ENCODE data around the gene CERCAM. TPM values are rescaled to one million over a fixed set of nuclear protein-coding genes. Genes with fewer than 3 reads are reported as not detected.

Gene CERCAM
- total and polyA plus RNA-seq, 2 of the 13 experiments (the other 11 are each of a cell fraction or from before 2014, with no cell fraction given) = 9.0 to 17.1 TPM

DNA sequence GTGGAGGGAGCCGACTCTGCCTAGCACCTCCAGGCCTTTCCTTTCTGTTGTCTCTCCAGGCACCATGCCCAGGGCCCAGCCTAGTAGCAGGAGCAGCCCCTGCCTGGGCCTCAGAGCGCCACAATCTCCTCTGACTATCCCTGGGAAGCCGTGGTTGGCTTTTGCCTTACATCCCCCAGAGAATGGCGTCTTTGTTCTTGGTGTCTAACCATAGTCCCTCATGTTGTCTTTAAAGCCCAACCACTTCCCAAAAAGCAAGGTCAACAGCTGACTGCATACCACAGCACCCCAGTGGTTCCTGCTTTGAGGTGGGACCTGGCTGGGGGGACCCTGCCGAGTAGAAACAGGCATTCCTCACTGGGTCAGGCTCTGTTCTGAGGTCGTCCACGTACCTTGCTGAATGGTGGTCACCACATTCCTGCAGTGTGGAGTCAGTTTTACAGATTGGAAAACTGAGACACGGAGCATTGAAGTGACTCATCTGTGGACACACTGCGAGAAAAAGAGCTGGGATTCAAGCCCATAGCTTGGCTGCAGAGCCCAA lies 13.7 kb upstream of the CERCAM start (continued):
- TF ChIP-seq, protein P1, sequence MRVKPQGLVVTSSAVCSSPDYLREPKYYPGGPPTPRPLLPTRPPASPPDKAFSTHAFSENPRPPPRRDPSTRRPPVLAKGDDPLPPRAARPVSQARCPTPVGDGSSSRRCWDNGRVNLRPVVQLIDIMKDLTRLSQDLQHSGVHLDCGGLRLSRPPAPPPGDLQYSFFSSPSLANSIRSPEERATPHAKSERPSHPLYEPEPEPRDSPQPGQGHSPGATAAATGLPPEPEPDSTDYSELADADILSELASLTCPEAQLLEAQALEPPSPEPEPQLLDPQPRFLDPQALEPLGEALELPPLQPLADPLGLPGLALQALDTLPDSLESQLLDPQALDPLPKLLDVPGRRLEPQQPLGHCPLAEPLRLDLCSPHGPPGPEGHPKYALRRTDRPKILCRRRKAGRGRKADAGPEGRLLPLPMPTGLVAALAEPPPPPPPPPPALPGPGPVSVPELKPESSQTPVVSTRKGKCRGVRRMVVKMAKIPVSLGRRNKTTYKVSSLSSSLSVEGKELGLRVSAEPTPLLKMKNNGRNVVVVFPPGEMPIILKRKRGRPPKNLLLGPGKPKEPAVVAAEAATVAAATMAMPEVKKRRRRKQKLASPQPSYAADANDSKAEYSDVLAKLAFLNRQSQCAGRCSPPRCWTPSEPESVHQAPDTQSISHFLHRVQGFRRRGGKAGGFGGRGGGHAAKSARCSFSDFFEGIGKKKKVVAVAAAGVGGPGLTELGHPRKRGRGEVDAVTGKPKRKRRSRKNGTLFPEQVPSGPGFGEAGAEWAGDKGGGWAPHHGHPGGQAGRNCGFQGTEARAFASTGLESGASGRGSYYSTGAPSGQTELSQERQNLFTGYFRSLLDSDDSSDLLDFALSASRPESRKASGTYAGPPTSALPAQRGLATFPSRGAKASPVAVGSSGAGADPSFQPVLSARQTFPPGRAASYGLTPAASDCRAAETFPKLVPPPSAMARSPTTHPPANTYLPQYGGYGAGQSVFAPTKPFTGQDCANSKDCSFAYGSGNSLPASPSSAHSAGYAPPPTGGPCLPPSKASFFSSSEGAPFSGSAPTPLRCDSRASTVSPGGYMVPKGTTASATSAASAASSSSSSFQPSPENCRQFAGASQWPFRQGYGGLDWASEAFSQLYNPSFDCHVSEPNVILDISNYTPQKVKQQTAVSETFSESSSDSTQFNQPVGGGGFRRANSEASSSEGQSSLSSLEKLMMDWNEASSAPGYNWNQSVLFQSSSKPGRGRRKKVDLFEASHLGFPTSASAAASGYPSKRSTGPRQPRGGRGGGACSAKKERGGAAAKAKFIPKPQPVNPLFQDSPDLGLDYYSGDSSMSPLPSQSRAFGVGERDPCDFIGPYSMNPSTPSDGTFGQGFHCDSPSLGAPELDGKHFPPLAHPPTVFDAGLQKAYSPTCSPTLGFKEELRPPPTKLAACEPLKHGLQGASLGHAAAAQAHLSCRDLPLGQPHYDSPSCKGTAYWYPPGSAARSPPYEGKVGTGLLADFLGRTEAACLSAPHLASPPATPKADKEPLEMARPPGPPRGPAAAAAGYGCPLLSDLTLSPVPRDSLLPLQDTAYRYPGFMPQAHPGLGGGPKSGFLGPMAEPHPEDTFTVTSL (CRISPR knock-in tag; IDR thresholded peaks at IDR 0.05; ENCODE audit: borderline replicate concordance) = 0 out of 2 replicates have a peak, but pooled peaks have one; percentile 21
- TF ChIP-seq ZKSCAN1 (IDR thresholded peaks at IDR 0.05; ENCODE audit: low read length) (0 out of 2 replicates have a peak, but pooled peaks have one; percentile 50), KDM1A (CRISPR knock-in tag; IDR thresholded peaks at IDR 0.05) (peak; percentile 78; the same call in 1 of the 2 replicates), PPARG (CRISPR knock-in tag; conservative IDR thresholded peaks at IDR 0.05) (peak; percentile 47), ZNF530 (CRISPR knock-in tag; IDR thresholded peaks at IDR 0.05; ENCODE audit: low read depth) (no peak), NFATC3 (CRISPR knock-in tag; IDR thresholded peaks at IDR 0.05) (no peak), SAP130 (CRISPR knock-in tag; IDR thresholded peaks at IDR 0.05; ENCODE audit: low read depth) (0 out of 2 replicates have a peak, but pooled peaks have one; percentile 13), ZNF629 (CRISPR knock-in tag; conservative IDR thresholded peaks at IDR 0.05) (peak; percentile 92)
- TF ChIP-seq, protein P2, sequence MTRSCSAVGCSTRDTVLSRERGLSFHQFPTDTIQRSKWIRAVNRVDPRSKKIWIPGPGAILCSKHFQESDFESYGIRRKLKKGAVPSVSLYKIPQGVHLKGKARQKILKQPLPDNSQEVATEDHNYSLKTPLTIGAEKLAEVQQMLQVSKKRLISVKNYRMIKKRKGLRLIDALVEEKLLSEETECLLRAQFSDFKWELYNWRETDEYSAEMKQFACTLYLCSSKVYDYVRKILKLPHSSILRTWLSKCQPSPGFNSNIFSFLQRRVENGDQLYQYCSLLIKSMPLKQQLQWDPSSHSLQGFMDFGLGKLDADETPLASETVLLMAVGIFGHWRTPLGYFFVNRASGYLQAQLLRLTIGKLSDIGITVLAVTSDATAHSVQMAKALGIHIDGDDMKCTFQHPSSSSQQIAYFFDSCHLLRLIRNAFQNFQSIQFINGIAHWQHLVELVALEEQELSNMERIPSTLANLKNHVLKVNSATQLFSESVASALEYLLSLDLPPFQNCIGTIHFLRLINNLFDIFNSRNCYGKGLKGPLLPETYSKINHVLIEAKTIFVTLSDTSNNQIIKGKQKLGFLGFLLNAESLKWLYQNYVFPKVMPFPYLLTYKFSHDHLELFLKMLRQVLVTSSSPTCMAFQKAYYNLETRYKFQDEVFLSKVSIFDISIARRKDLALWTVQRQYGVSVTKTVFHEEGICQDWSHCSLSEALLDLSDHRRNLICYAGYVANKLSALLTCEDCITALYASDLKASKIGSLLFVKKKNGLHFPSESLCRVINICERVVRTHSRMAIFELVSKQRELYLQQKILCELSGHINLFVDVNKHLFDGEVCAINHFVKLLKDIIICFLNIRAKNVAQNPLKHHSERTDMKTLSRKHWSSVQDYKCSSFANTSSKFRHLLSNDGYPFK (CRISPR knock-in tag; IDR thresholded peaks at IDR 0.05; ENCODE audit: borderline replicate concordance) = 0 out of 2 replicates have a peak, but pooled peaks have one; percentile 26
- TF ChIP-seq, protein P3, sequence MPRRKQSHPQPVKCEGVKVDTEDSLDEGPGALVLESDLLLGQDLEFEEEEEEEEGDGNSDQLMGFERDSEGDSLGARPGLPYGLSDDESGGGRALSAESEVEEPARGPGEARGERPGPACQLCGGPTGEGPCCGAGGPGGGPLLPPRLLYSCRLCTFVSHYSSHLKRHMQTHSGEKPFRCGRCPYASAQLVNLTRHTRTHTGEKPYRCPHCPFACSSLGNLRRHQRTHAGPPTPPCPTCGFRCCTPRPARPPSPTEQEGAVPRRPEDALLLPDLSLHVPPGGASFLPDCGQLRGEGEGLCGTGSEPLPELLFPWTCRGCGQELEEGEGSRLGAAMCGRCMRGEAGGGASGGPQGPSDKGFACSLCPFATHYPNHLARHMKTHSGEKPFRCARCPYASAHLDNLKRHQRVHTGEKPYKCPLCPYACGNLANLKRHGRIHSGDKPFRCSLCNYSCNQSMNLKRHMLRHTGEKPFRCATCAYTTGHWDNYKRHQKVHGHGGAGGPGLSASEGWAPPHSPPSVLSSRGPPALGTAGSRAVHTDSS (CRISPR knock-in tag; conservative IDR thresholded peaks at IDR 0.05) = no peak
- TF ChIP-seq, protein P4, sequence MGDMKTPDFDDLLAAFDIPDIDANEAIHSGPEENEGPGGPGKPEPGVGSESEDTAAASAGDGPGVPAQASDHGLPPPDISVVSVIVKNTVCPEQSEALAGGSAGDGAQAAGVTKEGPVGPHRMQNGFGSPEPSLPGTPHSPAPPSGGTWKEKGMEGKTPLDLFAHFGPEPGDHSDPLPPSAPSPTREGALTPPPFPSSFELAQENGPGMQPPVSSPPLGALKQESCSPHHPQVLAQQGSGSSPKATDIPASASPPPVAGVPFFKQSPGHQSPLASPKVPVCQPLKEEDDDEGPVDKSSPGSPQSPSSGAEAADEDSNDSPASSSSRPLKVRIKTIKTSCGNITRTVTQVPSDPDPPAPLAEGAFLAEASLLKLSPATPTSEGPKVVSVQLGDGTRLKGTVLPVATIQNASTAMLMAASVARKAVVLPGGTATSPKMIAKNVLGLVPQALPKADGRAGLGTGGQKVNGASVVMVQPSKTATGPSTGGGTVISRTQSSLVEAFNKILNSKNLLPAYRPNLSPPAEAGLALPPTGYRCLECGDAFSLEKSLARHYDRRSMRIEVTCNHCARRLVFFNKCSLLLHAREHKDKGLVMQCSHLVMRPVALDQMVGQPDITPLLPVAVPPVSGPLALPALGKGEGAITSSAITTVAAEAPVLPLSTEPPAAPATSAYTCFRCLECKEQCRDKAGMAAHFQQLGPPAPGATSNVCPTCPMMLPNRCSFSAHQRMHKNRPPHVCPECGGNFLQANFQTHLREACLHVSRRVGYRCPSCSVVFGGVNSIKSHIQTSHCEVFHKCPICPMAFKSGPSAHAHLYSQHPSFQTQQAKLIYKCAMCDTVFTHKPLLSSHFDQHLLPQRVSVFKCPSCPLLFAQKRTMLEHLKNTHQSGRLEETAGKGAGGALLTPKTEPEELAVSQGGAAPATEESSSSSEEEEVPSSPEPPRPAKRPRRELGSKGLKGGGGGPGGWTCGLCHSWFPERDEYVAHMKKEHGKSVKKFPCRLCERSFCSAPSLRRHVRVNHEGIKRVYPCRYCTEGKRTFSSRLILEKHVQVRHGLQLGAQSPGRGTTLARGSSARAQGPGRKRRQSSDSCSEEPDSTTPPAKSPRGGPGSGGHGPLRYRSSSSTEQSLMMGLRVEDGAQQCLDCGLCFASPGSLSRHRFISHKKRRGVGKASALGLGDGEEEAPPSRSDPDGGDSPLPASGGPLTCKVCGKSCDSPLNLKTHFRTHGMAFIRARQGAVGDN (CRISPR knock-in tag; IDR thresholded peaks at IDR 0.05) = peak; percentile 43
- TF ChIP-seq, protein P5, sequence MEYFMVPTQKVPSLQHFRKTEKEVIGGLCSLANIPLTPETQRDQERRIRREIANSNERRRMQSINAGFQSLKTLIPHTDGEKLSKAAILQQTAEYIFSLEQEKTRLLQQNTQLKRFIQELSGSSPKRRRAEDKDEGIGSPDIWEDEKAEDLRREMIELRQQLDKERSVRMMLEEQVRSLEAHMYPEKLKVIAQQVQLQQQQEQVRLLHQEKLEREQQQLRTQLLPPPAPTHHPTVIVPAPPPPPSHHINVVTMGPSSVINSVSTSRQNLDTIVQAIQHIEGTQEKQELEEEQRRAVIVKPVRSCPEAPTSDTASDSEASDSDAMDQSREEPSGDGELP (IDR thresholded peaks at IDR 0.05; ENCODE audit: borderline replicate concordance, low read depth) = peak; percentile 65; the same call in 1 of the 2 replicates

Measured in HepG2 (cell line).